NCI-H2107 treated with DMSO at 0.1 percent for 48 hours (cell line): ENCODE measurements around the gene PYGO1.

ENCODE experiments used
- DNase-seq: peaks from one replicate; lab custom pipeline; 2025; ENCODE audit not compliant: unreplicated experiment; lab: John Stamatoyannopoulos, UW

PYGO1 gene

GRCh38 chr15:55573224-55573623 lies 14.9 kb downstream of the PYGO1 start:
- DNase-seq, result no peak

- no peak for DNase-seq
Observed at GRCh38 chr15:55564347-55565145, 23.6 kb downstream of the PYGO1 start.

- DNase-seq, result no peak
Observed at GRCh38 chr15:55562601-55563000, 25.5 kb downstream of the PYGO1 start.

GRCh38 chr15:55555089-55555488 lies 33.1 kb downstream of the PYGO1 start:
- DNase-seq, result no peak

GRCh38 chr15:55552926-55553325 lies 35.2 kb downstream of the PYGO1 start:
- no peak for DNase-seq

- no peak for DNase-seq
Observed at GRCh38 chr15:55552451-55552850, 35.7 kb downstream of the PYGO1 start.

GRCh38 chr15:55549305-55549704 lies 38.8 kb downstream of the PYGO1 start:
- DNase-seq, result no peak

- no peak for DNase-seq
Observed at GRCh38 chr15:55546718-55547117, 41.4 kb downstream of the PYGO1 start.

- DNase-seq, result no peak
Observed at GRCh38 chr15:55535436-55535835, 52.7 kb downstream of the PYGO1 start.

GRCh38 chr15:55532944-55533343 lies 55.2 kb downstream of the PYGO1 start:
- DNase-seq, result no peak

- no peak for DNase-seq
Observed at GRCh38 chr15:55530861-55531313, 57.3 kb downstream of the PYGO1 start.

GRCh38 chr15:55528812-55529211 lies 59.3 kb downstream of the PYGO1 start:
- DNase-seq, result no peak

GRCh38 chr15:55527150-55527549 lies 61.0 kb downstream of the PYGO1 start:
- DNase-seq, result no peak

GRCh38 chr15:55526559-55527036 lies 61.5 kb downstream of the PYGO1 start:
- DNase-seq, result no peak

- DNase-seq, result no peak
Observed at GRCh38 chr15:55522742-55523450, 65.2 kb downstream of the PYGO1 start.

GRCh38 chr15:55518641-55519040 lies 69.5 kb downstream of the PYGO1 start:
- no peak for DNase-seq

GRCh38 chr15:55518009-55518408 lies 70.1 kb downstream of the PYGO1 start:
- no peak for DNase-seq

- no peak for DNase-seq
Observed at GRCh38 chr15:55515991-55516776, 72.0 kb downstream of the PYGO1 start.

GRCh38 chr15:55515491-55515890 lies 72.7 kb downstream of the PYGO1 start:
- DNase-seq, result no peak

GRCh38 chr15:55514414-55514850 lies 73.7 kb downstream of the PYGO1 start:
- no peak for DNase-seq
